Hematopoietic multipotent progenitor cell treated with erythropoietin and hydrocortisone succinate and interleukin-3 and kit ligand, for 17 days (in vitro differentiated cells): Measurements from ENCODE around the gene DDC.
"Not testable (repeated sequence)": the region's sequence is repeated elsewhere in the genome, so short reads cannot be mapped to it uniquely, and the experiment has no call there.

ENCODE experiments used
- DNase-seq: peaks from one replicate; pipeline ENCODE4 v3.0.0-alpha.2; 2015; ENCODE audit warnings: low spot score

Gene DDC

GRCh38 chr7:50554431-50555322, 10.5 kb downstream of the DDC start:
- no peak for DNase-seq

GRCh38 chr7:50553973-50554372, 11.2 kb downstream of the DDC start:
- DNase-seq = no peak

GRCh38 chr7:50552921-50553320, 12.3 kb downstream of the DDC start:
- DNase-seq = no peak

- no peak for DNase-seq
Measured at GRCh38 chr7:50552139-50552538, 13.1 kb downstream of the DDC start.

GRCh38 chr7:50545613-50546012, 19.6 kb downstream of the DDC start:
- DNase-seq = not testable (repeated sequence)

GRCh38 chr7:50544992-50545391, 20.2 kb downstream of the DDC start:
- no peak for DNase-seq

- no peak for DNase-seq
Measured at GRCh38 chr7:50543776-50544442, 21.3 kb downstream of the DDC start.

GRCh38 chr7:50542132-50542531, 23.1 kb downstream of the DDC start:
- DNase-seq = no peak

GRCh38 chr7:50540785-50541579, 24.2 kb downstream of the DDC start:
- no peak for DNase-seq

GRCh38 chr7:50539725-50540124, 25.5 kb downstream of the DDC start:
- no peak for DNase-seq

GRCh38 chr7:50538478-50538877, 26.7 kb downstream of the DDC start:
- DNase-seq = peak; percentile 35

- no peak for DNase-seq
Measured at GRCh38 chr7:50537417-50537816, 27.8 kb downstream of the DDC start.

- DNase-seq = peak; percentile 49
Measured at GRCh38 chr7:50535291-50535711, 29.9 kb downstream of the DDC start.

GRCh38 chr7:50534690-50535290, 30.4 kb downstream of the DDC start:
- peak; percentile 91 for DNase-seq

- peak; percentile 25 for DNase-seq
Measured at GRCh38 chr7:50533866-50534265, 31.3 kb downstream of the DDC start.

- DNase-seq = no peak
Measured at GRCh38 chr7:50531928-50532327, 33.3 kb downstream of the DDC start.

GRCh38 chr7:50531401-50531911, 33.7 kb downstream of the DDC start:
- no peak for DNase-seq

GRCh38 chr7:50530766-50531165, 34.4 kb downstream of the DDC start:
- DNase-seq = no peak

- DNase-seq = no peak
Measured at GRCh38 chr7:50529093-50529862, 35.9 kb downstream of the DDC start.

- DNase-seq = no peak
Measured at GRCh38 chr7:50528266-50529092, 36.7 kb downstream of the DDC start.
